ENCODE results near the gene ILKAP.

ILKAP gene

DNA sequence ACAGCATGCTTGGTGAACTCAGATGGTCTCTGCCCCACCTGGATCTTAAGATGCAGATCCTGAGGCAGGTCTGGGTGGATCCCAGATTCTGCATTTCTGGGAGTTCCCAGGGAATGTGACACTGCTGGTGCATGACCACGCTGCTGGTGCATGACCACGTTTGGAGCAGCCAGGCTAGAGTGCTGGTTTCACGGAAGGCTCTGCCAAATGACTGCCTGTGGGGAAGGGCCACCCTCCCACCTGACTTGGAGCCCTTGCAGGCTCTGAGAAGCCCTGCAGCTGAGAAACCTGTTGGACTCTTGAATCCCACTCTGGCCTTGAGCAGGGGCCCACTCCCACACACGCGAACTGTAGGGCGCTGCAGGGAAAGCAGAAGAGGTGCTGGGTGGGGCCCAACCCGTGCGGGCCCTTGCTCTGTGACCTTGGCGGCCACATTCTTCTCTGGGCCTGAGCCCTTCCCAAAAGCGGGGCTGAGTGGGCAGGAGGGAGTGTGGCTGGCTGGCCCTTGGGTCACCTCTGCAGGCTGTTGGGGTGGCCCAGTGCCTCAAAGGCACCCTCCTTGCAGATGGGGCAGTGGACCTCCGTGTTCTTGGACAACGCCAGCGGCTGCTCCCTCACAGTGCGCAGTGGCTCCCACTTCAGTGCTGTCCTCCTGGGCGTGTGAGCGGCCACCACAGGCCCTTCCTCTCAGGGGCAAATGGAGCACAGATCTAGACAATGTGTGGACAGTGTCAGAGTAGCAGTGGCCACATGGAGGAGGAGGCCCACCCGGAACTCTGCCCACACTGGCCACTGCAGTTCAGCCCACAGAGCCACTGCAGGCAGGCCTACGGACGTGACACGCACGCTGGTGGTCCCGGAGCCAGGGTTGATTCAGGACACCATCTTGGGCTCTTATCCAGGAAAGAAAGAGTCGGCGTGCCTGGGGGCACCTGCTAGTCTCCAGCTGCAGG lies 36.8 kb downstream of the ILKAP start:
- no peak for DNase-seq (ENCODE audit: low read depth in 1 of 2, low spot score in 1 of 2)

DNA sequence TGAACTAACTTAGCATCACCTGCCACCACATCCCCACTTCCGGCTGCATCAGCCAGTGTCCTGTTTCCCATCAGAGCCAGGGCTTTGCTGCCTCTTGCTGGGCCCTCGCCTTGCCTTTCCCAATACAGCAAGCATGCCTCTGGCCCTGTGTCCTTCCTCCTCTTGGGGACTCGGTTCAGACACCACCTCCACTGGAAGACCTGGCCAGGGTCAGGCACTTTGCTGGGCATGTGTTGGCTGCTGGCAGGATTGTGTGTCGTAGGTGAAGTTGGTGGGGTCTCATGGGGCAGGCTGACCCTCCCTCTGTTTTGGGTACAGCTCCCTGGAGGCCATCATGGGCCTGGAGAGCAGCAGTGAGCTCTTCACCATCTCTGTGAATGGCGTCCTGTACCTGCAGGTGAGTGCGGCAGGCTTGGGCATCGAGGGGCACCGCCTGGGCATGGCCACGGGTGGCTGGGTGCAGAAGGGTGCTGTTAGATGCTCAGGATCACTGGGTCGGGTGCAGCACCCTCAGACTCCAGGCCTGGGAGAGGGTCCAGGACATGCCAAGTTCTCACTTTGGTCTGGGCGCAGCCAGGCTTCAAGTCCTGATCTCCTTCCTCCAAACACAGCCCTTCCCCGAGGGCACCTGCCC lies 38.1 kb downstream of the ILKAP start:
- DNase-seq (ENCODE audit: low read depth in 1 of 2, low spot score in 1 of 2): no peak

DNA sequence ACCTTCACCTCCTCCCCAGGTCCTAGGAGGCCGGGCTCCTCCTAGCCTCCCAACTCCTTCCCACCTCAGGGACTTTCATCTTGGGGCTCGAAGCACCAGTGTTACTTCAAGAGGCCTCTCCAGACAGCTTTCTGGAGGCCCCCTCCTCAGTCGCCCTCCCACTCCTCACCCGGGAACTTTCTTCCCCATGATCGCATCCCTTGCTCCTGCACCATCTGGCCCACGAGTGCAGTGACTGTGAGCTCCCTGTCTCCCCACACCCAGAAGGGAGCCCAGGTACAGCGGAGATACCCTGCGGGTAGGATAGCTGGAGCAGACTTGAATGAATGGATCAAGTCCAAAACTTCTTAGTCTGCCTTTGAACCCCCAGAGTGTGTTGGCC lies 38.6 kb downstream of the ILKAP start:
- no peak for DNase-seq (ENCODE audit: low read depth in 1 of 2, low spot score in 1 of 2)

DNA sequence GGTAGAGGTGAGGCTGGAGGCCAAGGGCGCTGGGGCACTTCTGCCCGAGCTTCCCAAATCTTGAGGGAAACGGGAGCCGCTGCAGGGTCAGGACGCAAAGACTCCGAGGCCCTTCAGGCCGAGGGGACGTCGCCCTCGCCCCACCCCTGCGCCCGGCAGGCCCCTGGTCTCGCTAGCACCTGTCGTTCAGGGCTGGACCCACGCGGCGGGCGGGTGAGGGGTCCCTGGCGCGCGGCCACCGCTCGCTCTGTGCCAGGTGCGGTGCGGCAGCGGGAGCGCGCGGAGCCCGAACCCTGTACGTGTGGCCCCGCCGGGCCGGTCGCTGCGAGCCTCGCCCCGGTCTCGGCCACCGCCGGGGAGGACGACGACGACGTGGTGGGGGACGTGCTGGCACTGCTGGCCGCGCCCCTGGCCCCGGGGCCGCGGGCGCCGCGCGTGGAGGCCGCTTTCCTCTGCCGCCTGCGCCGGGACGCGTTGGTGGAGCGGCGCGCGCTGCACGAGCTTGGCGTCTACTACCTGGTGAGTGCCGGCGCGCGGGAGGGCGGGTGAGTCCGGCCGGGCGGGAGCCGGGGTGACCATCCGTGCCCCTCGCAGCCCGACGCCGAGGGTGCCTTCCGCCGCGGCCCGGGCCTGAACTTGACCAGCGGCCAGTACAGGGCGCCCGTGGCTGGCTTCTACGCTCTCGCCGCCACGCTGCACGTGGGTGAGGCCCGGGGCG lies 39.9 kb downstream of the ILKAP start:
- no peak for DNase-seq (ENCODE audit: low read depth in 1 of 2, low spot score in 1 of 2)

DNA sequence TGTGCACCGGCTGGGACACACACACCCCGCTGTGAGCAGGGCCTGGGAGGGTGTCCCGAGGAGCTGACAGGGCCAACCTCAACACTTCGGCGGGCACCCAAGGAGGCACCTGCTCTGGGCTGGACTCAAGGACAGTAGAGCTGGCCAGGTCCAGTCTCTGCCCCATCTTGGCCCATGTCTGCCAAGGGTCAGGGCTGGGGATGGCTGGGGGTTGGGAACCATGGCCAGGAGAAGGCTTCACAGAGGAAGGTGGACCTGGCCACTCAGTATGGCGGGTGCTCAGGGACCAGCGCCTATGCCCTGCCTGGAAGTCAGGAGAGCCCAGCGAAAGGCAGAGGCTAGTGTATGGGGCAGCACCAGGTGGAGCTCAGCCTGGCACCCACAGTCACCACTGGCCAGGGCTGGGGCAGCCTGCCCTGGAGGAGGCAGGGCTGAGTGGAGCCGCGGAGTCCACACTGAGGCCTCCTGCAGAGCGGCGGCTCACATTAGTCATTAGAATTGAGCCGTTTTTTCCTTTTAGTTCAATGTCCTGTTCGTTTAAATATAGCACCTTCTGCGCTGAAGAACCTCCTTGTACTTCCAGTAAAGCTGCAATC lies 40.6 kb downstream of the ILKAP start:
- no peak for DNase-seq (ENCODE audit: low read depth in 1 of 2, low spot score in 1 of 2)

DNA sequence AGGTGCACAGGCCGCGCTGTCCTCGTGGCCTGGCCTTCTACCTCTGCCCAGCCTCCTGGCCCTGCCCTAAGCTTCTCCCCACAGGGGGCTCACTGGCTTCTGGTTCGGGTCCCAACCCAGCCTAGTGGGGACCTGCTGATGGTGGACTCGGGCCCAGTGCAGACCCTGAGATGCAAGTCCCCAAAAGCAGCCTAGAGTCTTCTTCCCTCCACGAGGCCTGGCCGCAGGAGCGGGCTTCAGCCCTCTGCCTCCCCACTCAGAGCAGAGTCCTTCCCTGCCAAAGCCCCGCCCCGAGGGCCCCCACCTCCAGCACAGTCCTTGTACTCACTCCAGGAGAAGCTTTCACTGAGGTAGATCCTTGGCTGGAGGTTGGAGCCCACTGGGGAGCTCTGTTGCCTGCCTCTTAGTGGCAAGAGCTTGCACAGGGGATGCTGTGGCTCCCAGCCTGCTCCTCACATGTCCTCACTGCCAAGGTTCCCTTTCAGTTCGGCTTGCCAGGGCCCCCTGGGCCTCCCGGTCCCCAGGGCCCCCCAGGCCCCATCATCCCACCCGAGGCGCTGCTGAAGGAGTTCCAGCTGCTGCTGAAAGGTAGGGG lies 41.1 kb downstream of the ILKAP start:
- no peak for DNase-seq (ENCODE audit: low read depth in 1 of 2, low spot score in 1 of 2)

DNA sequence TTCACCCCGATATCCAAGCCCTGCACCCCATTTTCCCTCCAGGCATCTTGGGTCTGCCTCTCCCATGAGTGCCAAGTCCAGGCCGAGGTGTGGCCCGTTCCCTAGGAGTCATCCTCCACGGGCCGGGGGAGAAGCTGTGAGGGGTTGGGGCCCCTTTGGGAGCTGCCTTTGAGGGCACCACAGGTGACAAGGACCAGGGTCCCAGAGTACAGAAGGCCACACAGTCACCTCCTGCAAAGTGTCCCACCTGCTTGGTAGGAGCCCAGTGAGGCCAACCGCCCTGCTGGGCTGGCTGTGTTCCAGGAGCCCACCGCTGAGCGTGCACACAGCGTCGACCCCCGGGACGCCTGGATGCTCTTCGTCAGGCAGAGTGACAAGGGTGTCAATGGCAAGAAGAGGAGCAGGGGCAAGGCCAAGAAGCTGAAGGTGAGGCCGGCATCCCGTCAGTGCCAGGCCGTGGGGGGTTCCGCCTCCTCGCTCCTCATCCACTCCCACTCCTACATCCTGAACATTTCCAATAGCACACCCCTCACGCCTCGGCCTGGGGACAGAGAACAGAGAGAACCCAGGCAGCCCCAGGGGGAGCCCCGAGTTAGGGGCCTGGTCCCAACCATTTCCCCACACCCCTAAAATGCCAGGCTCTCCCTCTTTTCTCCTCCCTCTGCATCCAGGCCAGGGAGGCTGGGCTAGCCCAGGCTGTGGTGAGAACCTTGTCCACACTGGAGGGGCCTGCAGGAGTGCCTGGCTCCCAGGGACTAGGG lies 42.0 kb downstream of the ILKAP start:
- DNase-seq (ENCODE audit: low read depth in 1 of 2, low spot score in 1 of 2): no peak

DNA sequence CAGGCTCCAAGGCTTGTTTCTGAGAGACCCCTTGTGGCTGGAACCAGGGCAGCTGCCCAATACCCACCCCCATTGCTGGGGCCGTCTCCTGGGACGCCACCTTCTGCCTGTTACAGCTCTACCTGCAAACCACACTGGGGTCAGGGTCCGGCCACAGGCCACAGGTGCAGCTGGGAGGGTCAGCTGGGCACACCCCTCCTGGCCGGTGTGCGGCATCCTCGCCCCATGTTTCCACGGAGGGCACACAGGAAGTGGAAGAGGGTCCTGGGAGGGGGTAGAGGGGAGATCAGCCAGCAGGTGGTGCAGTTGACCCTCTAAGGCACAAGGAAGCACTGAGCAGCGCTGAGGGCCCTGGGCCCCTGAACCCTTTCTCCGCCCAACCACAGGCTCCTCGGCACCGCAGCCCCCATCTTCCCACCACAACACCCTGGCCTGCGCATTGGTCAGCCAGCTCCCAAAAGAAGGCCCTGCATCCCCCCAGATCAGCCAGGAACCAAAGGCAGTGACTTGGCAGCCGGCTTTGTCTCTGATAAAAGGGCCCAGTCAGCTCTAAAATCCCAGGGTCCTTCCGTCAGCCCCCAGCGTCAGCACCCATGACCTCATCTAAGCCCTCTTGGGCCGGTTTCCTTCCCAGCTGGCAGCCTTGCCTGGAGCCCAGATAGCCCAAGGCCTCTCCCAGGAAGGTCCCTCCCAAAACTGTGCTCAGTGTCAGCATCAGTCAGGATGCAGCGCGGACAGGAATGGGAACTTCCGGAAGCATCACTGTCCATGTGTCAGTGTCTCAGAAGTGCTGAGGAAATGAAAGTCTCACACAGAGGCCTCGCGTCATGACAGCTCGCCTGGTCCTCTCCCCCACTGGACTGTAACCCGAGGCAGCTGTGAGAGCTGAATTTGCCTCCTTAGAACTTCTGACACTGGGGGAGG lies 43.0 kb downstream of the ILKAP start:
- DNase-seq (ENCODE audit: low read depth in 1 of 2, low spot score in 1 of 2): no peak

DNA sequence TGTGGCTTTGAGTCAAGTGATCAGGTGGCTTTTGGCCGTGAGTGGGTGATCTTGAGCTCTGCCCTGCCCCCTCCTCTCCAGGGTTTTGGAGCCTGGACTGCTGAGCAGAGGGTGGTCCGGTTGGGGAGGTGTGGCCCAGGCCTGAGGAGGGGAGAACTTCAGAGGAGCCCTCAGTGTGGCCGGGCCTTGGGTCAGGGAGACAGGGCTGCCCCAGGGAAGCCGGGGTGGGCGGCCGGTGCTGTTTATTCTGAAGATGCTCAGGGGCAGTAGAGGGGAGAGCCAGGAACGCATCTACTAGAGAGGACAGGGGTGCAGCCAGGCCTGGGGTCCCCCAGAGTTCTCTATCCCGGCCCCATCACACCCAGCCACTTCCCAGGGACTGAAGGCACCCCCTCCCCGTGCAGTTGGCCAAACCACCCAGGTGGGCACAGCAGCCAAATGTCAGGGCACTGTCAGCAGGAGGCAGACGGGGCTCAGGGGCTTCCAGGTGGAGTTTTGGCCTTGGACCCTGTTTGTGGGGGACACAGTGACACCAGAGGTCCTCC lies 43.8 kb downstream of the ILKAP start:
- DNase-seq (ENCODE audit: low read depth in 1 of 2, low spot score in 1 of 2): no peak

DNA sequence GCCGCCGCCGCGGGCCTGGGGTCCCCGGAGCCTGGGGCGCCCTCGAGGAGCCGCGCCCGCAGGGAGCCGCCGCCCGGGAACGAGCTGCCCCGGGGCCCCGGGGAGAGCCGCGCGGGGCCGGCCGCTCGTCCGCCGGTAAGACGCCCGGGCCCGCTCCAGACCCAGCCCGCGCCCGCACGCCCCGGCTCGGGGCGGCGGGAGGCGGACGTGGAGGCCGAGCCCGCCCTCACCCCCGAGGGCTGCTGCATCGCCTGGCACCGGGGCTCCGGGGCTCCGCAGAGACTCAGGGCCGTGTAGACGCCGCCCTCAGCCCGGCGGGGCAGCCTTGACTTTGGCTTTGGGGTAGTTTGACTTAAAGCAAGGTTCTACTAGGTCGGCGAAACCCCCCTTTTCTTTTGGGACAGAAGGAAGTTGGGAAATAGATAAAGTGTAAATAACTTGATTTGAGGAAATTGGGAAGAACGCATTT lies 44.4 kb downstream of the ILKAP start:
- DNase-seq (ENCODE audit: low read depth in 1 of 2, low spot score in 1 of 2): no peak

DNA sequence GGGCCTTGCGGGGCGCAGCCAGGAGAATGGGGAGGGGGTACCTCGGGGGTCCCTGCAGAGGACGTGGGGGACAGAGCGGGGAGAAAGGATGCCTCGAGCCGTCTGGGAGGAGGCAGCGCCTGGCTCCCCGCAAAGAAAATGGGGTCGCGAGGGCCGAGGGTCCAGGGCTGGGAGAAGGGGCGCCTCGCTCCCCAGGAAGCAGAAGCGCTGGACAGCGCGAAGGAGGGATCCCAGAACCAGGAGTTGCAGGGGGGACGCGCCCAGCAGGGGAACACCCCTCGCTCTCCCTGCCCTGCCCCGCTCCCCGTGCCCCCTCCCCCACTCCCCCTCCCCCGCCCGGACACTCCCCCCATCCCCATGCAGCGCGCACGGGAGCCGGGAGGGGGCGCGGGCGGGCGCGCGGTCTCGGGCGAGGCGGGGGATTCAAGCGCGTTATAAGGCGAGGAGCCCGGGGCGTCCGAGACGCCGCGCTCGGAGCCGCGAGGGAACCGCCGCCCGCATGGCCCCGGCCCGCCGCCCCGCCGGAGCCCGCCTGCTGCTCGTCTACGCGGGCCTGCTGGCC lies 44.9 kb downstream of the ILKAP start, which contains the start of gene ERFE:
TSS of gene ERFE (plus strand) at position 462 of the 562 bp plus-strand sequence. CDS start at position 500, 38 bp downstream.
- peak in 1 of 2 donors; percentile 43 for DNase-seq (ENCODE audit: low read depth in 1 of 2, low spot score in 1 of 2)

DNA sequence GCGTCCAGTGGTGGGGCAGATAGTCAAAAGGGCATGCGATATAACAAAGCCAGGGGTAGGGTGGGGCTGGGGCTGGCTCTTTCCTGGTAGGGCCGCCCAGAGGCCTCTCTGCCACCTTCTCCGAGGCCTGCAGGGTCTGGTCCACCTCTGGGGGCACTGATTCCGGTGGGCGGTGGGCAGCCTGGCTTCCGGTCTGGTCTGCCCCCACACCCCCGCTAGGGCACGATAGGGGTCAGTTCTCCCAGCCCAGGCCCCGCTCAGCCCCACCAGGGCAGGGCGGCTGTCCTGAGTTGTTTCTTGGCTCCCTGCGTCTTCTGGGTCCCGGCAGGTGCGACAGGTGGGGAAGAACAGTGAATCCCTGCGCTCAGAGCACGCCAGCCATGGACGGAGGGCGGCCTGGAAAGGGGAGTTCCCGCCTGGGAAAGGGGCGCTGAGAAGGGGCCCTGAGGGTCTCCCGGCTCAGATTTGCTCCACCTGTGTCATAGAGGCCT lies 45.4 kb downstream of the ILKAP start:
- DNase-seq (ENCODE audit: low read depth in 1 of 2, low spot score in 1 of 2): no peak

DNA sequence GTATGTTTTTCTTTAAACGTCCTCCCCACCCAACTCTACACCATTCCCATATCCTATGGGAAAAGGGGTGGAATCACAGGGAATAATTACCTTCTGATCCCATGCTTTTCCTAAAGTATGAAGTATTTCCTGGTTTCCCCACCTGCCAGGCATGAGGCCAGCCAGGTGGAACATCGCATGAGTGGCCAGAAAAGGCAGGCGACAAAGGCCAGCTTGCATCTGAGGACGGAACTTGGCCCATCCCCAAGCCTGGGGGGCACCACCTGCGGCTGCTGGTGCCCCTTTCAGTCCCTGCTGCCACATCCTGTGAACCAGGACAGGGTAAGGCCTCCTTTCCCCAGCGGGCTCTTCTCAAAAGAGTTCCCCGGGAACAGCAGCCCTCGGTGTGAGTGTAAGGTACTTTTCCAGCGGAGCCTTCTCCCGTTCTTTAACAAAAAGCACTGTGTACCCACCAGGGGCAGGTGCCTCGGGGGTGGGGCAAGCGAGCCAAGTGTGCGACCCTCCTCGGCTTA lies 45.9 kb downstream of the ILKAP start:
- DNase-seq (ENCODE audit: low read depth in 1 of 2, low spot score in 1 of 2): no peak

DNA sequence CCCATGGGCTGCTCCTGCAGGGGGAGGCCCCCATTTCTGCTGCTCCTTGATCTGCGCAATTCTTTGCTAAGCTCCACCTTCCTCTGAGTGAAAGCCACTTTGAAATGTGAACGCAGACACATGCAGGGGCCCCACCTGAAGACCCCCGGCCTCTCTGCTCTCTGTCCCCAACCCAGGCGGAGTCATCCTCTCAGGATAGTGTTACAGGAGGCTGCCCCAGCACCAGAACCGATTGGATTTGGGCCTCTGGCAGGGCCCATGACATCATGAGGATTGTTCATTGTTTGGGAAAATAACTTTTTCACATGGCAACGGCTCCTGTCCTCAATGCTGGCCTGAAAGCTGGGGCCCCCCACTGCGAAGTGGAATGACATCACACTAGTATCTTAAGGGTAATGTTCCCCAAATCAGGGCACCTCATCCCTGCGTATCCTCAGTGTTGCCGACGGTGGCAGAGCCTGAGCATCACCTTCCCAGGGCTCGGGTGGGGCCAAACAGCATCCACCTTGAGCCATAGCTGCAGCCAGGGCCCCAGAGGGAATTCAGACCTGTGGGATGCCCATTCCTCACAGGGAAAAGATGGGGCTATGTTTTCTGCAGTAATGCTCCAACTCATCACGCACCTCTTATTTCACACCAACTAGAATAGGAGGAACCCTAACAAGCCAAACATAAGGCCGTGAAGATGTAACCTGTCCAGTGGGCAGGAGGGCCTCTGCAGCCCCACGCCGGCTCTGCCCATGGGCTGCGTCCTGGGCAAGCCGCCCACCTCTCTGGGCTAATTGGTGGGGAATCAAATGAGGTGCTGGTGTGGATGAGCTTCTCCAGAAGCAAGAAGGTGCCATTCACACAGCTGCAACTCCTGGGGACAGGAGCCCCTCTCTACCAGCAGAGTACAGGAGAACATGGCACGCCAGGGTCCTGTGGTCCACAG lies 47.5 kb downstream of the ILKAP start:
- no peak for DNase-seq (ENCODE audit: low read depth in 1 of 2, low spot score in 1 of 2)

DNA sequence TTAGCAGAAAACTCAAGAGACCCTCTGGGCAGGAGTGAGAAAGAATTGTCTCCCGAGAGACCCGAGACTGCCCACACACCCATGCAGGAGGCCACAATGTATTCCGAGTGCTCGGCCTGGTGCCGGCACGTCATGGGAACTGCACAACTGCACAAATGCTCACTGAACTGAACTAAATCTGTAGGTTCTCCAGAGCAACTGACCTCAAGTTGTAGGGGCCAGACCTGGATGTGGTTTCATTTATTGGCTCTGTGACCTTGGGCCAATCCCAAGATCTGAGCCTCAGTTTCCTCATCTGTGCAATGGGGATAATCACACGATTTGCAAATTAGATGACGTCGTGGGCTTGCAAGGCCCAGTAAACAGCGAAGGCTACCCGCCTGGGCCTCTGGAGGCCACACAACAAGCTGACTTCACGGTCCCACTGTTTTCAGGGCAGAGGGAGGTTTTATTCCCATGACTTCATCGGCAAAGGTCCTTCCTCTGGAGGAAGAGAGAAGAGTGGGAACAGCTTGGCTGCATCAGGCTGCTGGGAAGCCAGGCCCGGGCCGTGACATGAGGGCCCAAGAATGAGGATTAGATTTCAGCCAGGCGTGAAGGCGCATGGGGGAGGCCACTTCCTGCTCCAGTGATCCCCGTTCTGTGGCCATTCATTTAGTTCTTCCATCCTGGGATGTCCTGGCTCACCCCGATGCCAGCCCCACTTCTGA lies 48.3 kb downstream of the ILKAP start:
- DNase-seq (ENCODE audit: low read depth in 1 of 2, low spot score in 1 of 2): no peak

DNA sequence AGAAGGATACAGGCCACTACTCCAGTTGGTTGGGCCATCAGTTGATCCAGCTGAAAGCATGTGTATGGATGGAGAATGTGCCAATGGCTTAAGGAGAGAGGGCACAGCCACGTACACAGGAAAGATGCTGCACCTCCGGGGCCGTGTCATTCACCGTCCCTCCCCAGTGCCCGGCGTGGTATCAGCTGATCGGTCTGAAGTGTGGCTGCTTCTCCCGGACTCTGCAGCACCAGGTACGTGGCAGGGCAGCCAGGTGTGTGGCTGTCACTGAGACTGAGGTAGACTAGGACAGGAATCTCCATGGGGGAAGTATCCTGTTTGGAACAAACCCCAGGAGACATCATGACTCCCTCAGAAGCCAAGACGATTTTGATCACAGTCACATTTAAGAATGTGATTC lies 48.9 kb downstream of the ILKAP start:
- DNase-seq (ENCODE audit: low read depth in 1 of 2, low spot score in 1 of 2): no peak
